SH-SY5Y (cell line): ENCODE measurements around the gene TUBG2.

Source experiments
- GATA2 ChIP-seq: IDR thresholded peaks from 2 replicates; pipeline ENCODE4 v1.6.1; 2011; ENCODE audit warnings: mild to moderate bottlenecking, low read depth, low read length
- GATA3 ChIP-seq: IDR thresholded peaks from 2 replicates; pipeline ENCODE4 v1.6.1; 2011; ENCODE audit warnings: low read depth, mild to moderate bottlenecking, low read length, moderate library complexity

GRCh38 chr17:42698736-42699414, 39.8 kb downstream of the TUBG2 start:
- no peak for TF ChIP-seq GATA2
- no peak for TF ChIP-seq GATA3
